ENCODE results near the gene PEX12. TPM values are rescaled to one million over a fixed set of nuclear protein-coding genes. Genes with fewer than 3 reads are reported as not detected.
"Not testable (repeated sequence)": the region's sequence is repeated elsewhere in the genome, so short reads cannot be mapped to it uniquely, and the experiment has no call there.

Gene PEX12
- total RNA-seq, 3 donors from 2014 or later = 5.1 to 10.0 (median 8.2) TPM

DNA sequence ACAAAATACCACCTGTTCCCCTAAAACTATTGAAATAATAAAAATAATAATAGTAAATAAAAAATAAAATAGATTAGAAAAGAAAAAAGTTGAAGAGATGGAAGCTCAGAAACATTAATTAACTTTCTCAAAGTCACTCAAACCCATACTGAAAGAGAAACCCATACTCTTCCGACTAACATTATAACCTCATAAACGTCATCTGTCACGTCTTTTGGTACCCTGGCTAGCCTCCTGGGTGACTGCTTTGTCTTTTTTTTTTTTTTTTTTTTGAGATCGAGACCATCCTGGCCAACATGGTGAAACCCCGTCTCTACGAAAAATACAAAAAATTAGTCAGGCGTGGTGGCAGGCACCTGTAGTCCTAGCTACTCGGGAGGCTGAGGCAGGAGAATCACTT lies 48.5 kb downstream of the PEX12 start:
- Histone ChIP-seq H3K36me3 (no peaks in the 10 kb centered on the region), H3K4me1 (no peaks in the 10 kb centered on the region), H3K27ac (no peak overlapping the region), H3K27me3 (no peaks in the 10 kb centered on the region), H3K4me3 (no peak overlapping the region), H3K9me3 (no peaks in the 10 kb centered on the region)
- DNase-seq (ENCODE audit: low spot score in 2 of 2) = no peak
- no peak for TF ChIP-seq POLR2AphosphoS5 (IDR thresholded peaks at IDR 0.05)
- no peak for TF ChIP-seq POLR2A (IDR thresholded peaks at IDR 0.05)
- TF ChIP-seq, protein P1, sequence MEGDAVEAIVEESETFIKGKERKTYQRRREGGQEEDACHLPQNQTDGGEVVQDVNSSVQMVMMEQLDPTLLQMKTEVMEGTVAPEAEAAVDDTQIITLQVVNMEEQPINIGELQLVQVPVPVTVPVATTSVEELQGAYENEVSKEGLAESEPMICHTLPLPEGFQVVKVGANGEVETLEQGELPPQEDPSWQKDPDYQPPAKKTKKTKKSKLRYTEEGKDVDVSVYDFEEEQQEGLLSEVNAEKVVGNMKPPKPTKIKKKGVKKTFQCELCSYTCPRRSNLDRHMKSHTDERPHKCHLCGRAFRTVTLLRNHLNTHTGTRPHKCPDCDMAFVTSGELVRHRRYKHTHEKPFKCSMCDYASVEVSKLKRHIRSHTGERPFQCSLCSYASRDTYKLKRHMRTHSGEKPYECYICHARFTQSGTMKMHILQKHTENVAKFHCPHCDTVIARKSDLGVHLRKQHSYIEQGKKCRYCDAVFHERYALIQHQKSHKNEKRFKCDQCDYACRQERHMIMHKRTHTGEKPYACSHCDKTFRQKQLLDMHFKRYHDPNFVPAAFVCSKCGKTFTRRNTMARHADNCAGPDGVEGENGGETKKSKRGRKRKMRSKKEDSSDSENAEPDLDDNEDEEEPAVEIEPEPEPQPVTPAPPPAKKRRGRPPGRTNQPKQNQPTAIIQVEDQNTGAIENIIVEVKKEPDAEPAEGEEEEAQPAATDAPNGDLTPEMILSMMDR (IDR thresholded peaks at IDR 0.05) = no peak
- intact Hi-C loops (cut with DNase I; ENCODE audit: low total_unique reads) = no loop called here

DNA sequence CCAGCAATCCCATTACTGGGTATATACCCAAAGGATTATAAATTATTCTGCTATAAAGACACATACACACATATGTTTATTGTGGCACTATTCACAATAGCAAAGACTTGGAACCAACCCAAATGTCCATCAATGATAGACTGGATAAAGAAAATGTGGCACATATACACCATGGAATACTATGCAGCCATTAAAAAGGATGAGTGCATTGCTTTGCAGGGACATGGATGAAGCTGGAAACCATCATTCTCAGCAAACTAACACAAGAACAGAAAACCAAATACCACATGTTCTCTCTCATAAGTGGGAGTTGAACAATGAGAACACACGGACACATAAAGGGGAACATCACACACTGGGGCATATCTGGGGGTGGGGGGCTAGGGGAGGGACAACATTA lies 49.0 kb downstream of the PEX12 start:
- H3K36me3 ChIP-seq; H3K27ac ChIP-seq; DNase-seq (ENCODE audit: low spot score in 2 of 2); H3K27me3 ChIP-seq; H3K4me1 ChIP-seq; H3K4me3 ChIP-seq; intact Hi-C loops (cut with DNase I; ENCODE audit: low total_unique reads); H3K9me3 ChIP-seq: not testable (repeated sequence)

Other genes with a start within 250 kb of the PEX12 start
- gene SLFN11, start 204.9 kb downstream of the PEX12 start, total RNA-seq = 10 to 100 TPM; 26.9 to 57.1 (median 40.0) TPM
- gene SLFN12, start 146.1 kb downstream of the PEX12 start, total RNA-seq = 10 to 100 TPM in 2 of 3 donors, 1 to 10 TPM in 1; 6.4 to 12.4 (median 11.5) TPM
- gene SLFN13, start 129.8 kb downstream of the PEX12 start, total RNA-seq = 10 to 100 TPM in 2 of 3 donors, 1 to 10 TPM in 1; 3.7 to 33.7 (median 26.5) TPM
- gene SLFN12L, start 40.9 kb downstream of the PEX12 start, total RNA-seq = 1 to 10 TPM; 2.9 to 3.5 (median 3.3) TPM
- gene SLFN14, start 17.8 kb downstream of the PEX12 start, total RNA-seq = not detected
- gene AP2B1, start 8.8 kb upstream of the PEX12 start, total RNA-seq = 10 to 100 TPM; 78.4 to 91.9 (median 88.5) TPM
- 10 to 100 TPM in 2 of 3 donors, 1 to 10 TPM in 1; 5.9 to 27.8 (median 11.1) TPM for gene RASL10B, start 153.1 kb upstream of the PEX12 start, total RNA-seq
- under 1 TPM; 0.29 to 0.33 (median 0.32) TPM for gene GAS2L2, start 174.7 kb upstream of the PEX12 start, total RNA-seq
- gene C17orf50, start 182.3 kb upstream of the PEX12 start, total RNA-seq = not detected
- gene MMP28, start 217.1 kb upstream of the PEX12 start, total RNA-seq = 10 to 100 TPM in 2 of 3 donors, 1 to 10 TPM in 1; 5.6 to 25.6 (median 12.3) TPM
- gene TAF15, start 230.9 kb upstream of the PEX12 start, total RNA-seq = 10 to 100 TPM; 65.5 to 76.8 (median 72.8) TPM